ENCODE results near the gene SLC24A3. TPM values are rescaled to one million over a fixed set of nuclear protein-coding genes. Genes with fewer than 3 reads are reported as not detected.

The SLC24A3 gene
- total RNA-seq, 1 donor from 2014 or later, result 0.11 TPM

DNA sequence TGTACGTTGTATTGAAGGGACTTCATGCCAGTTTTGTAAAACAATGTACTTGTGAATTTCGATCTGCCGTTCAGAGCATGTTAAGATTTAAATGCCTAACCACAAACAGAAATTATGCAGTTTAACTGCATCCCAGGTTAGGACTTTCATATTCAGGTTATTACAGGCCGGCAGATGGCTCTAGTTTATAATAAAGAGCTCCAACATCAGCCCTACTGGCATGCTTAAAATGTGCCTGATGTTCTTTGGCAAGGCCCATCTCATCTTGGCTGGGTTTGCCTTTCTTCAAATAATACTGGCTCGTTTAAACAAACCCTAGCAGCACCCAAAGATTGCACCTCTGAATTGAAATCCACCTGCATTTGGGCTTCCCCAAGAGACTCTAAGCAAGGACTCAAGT, 376.3 kb downstream of the SLC24A3 start:
- TF ChIP-seq, protein P1, sequence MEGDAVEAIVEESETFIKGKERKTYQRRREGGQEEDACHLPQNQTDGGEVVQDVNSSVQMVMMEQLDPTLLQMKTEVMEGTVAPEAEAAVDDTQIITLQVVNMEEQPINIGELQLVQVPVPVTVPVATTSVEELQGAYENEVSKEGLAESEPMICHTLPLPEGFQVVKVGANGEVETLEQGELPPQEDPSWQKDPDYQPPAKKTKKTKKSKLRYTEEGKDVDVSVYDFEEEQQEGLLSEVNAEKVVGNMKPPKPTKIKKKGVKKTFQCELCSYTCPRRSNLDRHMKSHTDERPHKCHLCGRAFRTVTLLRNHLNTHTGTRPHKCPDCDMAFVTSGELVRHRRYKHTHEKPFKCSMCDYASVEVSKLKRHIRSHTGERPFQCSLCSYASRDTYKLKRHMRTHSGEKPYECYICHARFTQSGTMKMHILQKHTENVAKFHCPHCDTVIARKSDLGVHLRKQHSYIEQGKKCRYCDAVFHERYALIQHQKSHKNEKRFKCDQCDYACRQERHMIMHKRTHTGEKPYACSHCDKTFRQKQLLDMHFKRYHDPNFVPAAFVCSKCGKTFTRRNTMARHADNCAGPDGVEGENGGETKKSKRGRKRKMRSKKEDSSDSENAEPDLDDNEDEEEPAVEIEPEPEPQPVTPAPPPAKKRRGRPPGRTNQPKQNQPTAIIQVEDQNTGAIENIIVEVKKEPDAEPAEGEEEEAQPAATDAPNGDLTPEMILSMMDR (IDR thresholded peaks at IDR 0.05), result no peak
- Mint-ChIP-seq H3K4me3 (ENCODE audit: unreplicated experiment) (no peak overlapping the region), H3K4me1 (ENCODE audit: unreplicated experiment) (no peaks in the 10 kb centered on the region), H3K27ac (ENCODE audit: unreplicated experiment) (no peak overlapping the region), H3K9me3 (ENCODE audit: unreplicated experiment) (no peaks in the 10 kb centered on the region), H3K36me3 (ENCODE audit: unreplicated experiment) (no peaks in the 10 kb centered on the region), H3K27me3 (ENCODE audit: unreplicated experiment) (peaks cover 2% of the 10 kb centered on the region)
- no peak for DNase-seq (ENCODE audit: extremely low spot score, unreplicated experiment)

DNA sequence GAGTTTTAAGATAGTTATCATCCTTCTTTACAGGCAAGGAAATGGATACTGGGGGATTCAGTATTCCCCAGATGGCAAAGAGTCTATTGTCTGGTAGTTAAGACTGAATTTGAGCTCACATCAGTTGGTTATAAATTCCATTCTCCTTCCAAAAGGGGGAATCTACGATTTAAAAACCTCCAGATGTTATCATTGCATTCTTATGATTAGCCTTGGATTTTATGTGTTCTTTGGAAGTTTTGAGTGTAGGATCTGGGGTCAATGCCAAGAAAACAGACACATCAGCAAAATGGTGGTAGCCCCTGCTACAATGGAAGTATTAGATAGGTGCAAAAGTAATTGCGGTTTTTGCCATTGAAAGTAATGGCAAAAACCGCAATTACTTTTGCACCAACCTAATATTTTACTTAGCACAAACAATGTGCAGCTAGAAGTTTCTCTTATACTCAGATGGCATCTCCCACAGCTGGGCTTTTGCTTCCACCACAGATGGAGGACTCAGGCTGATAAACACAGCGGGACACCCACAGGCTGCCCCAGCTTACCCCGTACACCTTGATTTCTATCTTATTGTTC, 377.4 kb downstream of the SLC24A3 start:
- Mint-ChIP-seq H3K36me3 (ENCODE audit: unreplicated experiment) (no peaks in the 10 kb centered on the region), H3K27me3 (ENCODE audit: unreplicated experiment) (no peaks in the 10 kb centered on the region), H3K4me1 (ENCODE audit: unreplicated experiment) (no peaks in the 10 kb centered on the region), H3K27ac (ENCODE audit: unreplicated experiment) (no peak overlapping the region), H3K9me3 (ENCODE audit: unreplicated experiment) (no peaks in the 10 kb centered on the region), H3K4me3 (ENCODE audit: unreplicated experiment) (no peak overlapping the region)
- DNase-seq (ENCODE audit: extremely low spot score, unreplicated experiment), result no peak
- TF ChIP-seq, protein P1 (IDR thresholded peaks at IDR 0.05), result no peak

DNA sequence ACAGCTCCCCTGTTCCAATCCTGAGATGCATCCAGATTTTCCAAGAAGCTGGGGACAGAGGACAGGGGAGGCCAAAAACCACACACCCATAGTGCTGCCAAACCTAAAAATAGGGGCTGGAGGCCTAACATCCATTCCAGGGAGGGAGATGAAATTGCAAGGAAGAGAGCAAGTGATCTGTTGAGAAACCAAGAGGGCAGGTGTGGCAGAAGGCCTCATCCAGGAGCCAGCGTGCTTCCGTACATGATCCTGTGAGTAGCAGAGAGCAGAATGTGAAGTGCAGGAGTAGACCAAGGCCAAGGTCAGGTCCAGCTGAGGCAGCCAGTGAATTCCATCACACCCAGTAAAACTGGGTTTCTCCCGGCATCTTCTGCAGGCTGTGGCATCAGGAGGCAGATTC, 377.9 kb downstream of the SLC24A3 start:
- no peaks in the 10 kb centered on the region for H3K9me3 Mint-ChIP-seq (ENCODE audit: unreplicated experiment)
- no peak for DNase-seq (ENCODE audit: extremely low spot score, unreplicated experiment)
- H3K27ac Mint-ChIP-seq (ENCODE audit: unreplicated experiment), result no peak overlapping the region
- no peaks in the 10 kb centered on the region for H3K27me3 Mint-ChIP-seq (ENCODE audit: unreplicated experiment)
- no peak overlapping the region for H3K4me3 Mint-ChIP-seq (ENCODE audit: unreplicated experiment)
- no peaks in the 10 kb centered on the region for H3K36me3 Mint-ChIP-seq (ENCODE audit: unreplicated experiment)
- TF ChIP-seq, protein P1 (IDR thresholded peaks at IDR 0.05), result no peak
- no peaks in the 10 kb centered on the region for H3K4me1 Mint-ChIP-seq (ENCODE audit: unreplicated experiment)

DNA sequence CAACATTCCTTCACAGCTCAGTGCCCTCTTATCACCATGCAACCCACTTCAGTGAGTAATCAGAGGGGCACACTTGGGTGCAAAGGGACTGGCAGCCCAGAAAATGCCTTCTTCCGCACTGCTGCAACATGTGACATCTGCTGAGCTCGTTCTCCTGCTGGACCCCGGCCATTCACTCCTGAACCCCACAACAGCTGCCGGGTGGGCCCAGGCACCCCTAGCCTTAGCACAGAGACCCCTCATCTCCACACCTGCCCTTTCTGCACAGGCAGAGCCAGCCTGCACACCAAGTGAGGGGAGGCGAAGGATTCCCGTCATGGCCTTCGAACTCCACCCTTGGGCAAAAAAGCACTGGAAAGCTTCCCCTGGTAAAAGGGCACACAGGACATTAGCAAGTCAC, 381.3 kb downstream of the SLC24A3 start:
- no peak overlapping the region for H3K27ac Mint-ChIP-seq (ENCODE audit: unreplicated experiment)
- no peaks in the 10 kb centered on the region for H3K36me3 Mint-ChIP-seq (ENCODE audit: unreplicated experiment)
- H3K4me1 Mint-ChIP-seq (ENCODE audit: unreplicated experiment), result no peaks in the 10 kb centered on the region
- TF ChIP-seq, protein P1 (IDR thresholded peaks at IDR 0.05), result no peak
- no peak overlapping the region for H3K4me3 Mint-ChIP-seq (ENCODE audit: unreplicated experiment)
- peaks cover 2% of the 10 kb centered on the region for H3K27me3 Mint-ChIP-seq (ENCODE audit: unreplicated experiment)
- DNase-seq (ENCODE audit: extremely low spot score, unreplicated experiment), result no peak
- H3K9me3 Mint-ChIP-seq (ENCODE audit: unreplicated experiment), result no peaks in the 10 kb centered on the region

DNA sequence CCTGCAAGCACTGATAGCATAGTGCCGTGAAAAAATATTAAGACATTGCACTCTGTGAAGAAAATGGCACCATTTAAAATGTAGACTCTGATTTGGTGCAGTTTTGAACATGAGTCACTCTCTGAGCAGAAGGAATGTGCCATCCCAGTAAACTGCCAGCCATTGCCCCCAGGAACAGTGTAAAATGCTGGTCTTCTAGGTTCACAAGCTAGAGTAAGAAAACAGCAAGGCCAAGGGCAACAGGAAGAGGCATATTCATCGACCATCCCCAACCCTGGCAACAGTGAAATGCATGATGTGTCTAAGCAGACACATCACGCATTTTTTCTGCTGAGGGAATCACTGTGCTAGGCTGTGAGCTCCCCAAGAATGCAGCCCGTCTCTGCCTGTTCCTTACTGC, 382.5 kb downstream of the SLC24A3 start:
- no peak overlapping the region for H3K27ac Mint-ChIP-seq (ENCODE audit: unreplicated experiment)
- TF ChIP-seq, protein P1 (IDR thresholded peaks at IDR 0.05), result no peak
- no peak for DNase-seq (ENCODE audit: extremely low spot score, unreplicated experiment)
- H3K36me3 Mint-ChIP-seq (ENCODE audit: unreplicated experiment), result no peaks in the 10 kb centered on the region
- H3K9me3 Mint-ChIP-seq (ENCODE audit: unreplicated experiment), result no peaks in the 10 kb centered on the region
- no peak overlapping the region for H3K4me3 Mint-ChIP-seq (ENCODE audit: unreplicated experiment)
- H3K27me3 Mint-ChIP-seq (ENCODE audit: unreplicated experiment), result peaks cover 2% of the 10 kb centered on the region
- no peaks in the 10 kb centered on the region for H3K4me1 Mint-ChIP-seq (ENCODE audit: unreplicated experiment)
